ENCODE measurements around the gene CRADD.

- TF ChIP-seq CTCF (IDR thresholded peaks at IDR 0.05) (no peak), EZH2 (IDR thresholded peaks at IDR 0.05; ENCODE audit: borderline replicate concordance, insufficient read depth, low read depth, low read length, poor library complexity, severe bottlenecking) (no peak)
Observed at GRCh38 chr12:93924367-93924766, 247.2 kb downstream of the CRADD start.
